Gastrocnemius medialis (tissue), 4 donors: Measurements from ENCODE around the gene OR14I1.

Source experiments
- CTCF ChIP-seq, 5 experiments: fragments of 450-650 bp in 3 of 5; fragments of 200-600 bp in 2 of 5; sonication (generic) in 2 of 5; IDR thresholded peaks in 4 of 5; conservative IDR thresholded peaks in 1 of 5; 1 replicate in 4 of 5; 2 replicates in 1 of 5; pipeline ENCODE4 v1.5.1; 2016 to 2019; ENCODE audit warnings: antibody characterized with exemption in 5 of 5, mild to moderate bottlenecking in 3 of 5, moderate library complexity in 3 of 5
- POLR2A ChIP-seq, 2 donors: fragments of 450-650 bp; IDR thresholded peaks; one replicate each; pipeline ENCODE4 v1.6.1; 2017; ENCODE audit warnings: antibody characterized with exemption in 2 of 2, mild to moderate bottlenecking in 2 of 2, moderate library complexity in 2 of 2

- TF ChIP-seq CTCF (IDR thresholded peaks at IDR 0.05 in 4 of 5, conservative IDR thresholded peaks at IDR 0.05 in 1 of 5) (no peak), POLR2A (IDR thresholded peaks at IDR 0.05) (no peak)
These were observed 34.4 kb upstream of the OR14I1 start for GRCh38 chr1:248736977-248737376.
